SK-N-SH (cell line): ENCODE measurements around the gene SNTG2.

Source experiments
- CTCF ChIP-seq: fragments of 200-600 bp; sonication (generic); IDR thresholded peaks from 2 replicates; pipeline ENCODE4 v1.6.1; 2017; ENCODE audit warnings: antibody characterized with exemption, mild to moderate bottlenecking, moderate library complexity
- GATA2 ChIP-seq: sonication (generic); formaldehyde crosslinking; IDR thresholded peaks from 2 replicates; pipeline ENCODE4 v1.5.0; 2020; ENCODE audit warnings: mild to moderate bottlenecking, missing genetic modification reagents

GRCh38 chr2:1115843-1116539 lies 165.3 kb downstream of the SNTG2 start:
- TF ChIP-seq CTCF = no peak
- TF ChIP-seq GATA2 (CRISPR knock-in tag) = no peak
